HG02938 (cell line): ENCODE data around the gene NAA16.
A peak's percentile ranks its signal among the peaks of the same experiment; 100 is the strongest.
"Not testable (repeated sequence)": the region's sequence is repeated elsewhere in the genome, so short reads cannot be mapped to it uniquely, and the experiment has no call there.

Experiments used
- ATAC-seq: cut with Tn5 transposase; IDR thresholded peaks from one replicate; pipeline ENCODE4 v1.9.1; 2021; ENCODE audit warnings: mild to moderate bottlenecking, moderate library complexity; ENCODE audit not compliant: unreplicated experiment

NAA16 gene

GRCh38 chr13:41352935-41353840 lies 42.1 kb downstream of the NAA16 start:
- ATAC-seq, result peak; percentile 51

DNA sequence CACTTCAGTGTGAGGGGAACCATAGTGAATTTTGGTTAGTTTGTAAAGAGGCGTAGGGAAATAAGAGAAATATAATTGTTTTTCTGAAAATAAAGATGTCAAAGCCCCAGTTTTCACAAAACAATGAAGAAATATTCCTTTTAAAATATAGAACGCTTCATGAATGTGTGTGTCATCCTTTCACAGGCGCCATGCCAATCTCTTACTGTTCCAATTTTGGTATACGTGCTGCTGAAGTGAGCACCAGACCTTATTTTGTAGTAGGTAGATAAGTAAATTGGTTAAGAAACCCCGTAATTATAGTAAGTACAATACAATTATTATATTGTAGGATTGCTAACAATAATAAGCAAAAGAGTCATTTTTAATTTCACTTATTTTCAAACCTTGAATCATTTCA lies 43.3 kb downstream of the NAA16 start:
- no peak for ATAC-seq

DNA sequence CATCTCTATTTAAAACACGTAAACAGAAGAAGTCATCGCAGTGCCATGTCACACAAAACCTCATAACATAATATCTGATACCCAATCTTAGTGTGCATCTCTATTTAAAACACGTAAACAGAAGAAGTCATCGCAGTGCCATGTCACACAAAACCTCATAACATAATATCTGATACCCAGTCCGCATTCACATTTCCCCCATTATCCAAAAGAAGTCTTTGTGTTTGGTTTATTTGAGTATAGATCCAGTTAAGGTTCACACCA lies 45.2 kb downstream of the NAA16 start:
- not testable (repeated sequence) for ATAC-seq

DNA sequence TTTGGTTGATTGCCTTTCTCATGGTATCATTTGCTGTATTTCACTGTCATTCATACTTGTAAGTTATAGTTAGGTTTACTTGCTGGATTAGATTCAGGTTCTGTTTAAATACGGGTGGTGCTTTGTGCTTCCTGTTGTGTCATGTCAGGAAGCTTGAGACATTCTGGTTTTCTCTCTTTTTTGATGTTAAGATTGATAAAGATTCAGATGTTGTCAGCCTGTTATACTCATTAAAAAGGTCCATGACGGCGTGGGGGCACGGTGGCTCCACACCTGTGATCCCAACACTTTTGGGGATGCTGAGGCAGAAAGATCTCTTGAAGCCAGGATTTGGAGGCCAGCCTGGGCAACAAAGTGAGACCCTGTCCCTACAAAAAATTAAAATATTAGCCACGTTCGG lies 45.7 kb downstream of the NAA16 start:
- ATAC-seq, result no peak

DNA sequence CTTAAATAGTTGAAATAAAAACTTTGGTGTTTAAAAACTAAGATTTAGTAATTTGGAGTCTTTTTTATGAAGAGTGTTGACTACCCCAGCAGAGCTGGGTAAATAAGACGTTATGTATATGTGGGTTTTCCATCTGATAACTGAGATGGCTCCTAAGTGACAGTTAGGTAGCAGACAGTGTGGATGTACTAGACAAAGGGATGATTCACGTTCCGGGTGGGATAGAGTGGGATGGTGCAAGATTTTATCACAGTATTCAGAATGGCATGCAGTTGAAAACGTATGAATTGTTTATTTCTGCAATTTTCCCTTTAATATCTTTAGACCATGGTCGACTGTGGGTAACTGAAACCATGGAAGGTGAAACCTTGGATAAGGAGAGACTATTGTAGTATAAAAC lies 50.4 kb downstream of the NAA16 start:
- no peak for ATAC-seq

- ATAC-seq, result no peak
Observed at GRCh38 chr13:41364043-41364442, 53.0 kb downstream of the NAA16 start.

DNA sequence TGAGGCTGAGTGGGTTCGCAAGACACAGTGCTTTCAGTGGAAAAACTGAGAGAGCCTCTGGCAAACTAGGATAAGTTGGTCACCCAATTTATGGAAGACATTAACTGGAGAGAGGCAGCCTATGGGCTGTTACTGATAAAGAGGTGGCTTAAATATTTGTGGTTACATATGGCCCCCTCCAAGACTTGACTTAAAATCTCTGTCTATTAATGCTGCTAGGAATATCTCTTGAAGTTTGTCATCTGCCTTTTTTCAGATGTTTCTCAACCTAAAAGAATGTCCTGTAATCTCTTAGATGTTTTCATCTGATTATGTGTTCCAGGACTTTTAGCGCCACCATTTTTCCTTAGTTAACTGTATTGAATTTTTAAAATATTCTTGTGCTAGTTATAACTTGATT lies 54.6 kb downstream of the NAA16 start:
- ATAC-seq, result no peak

- ATAC-seq, result no peak
Observed at GRCh38 chr13:41370736-41371135, 59.7 kb downstream of the NAA16 start.

- no peak for ATAC-seq
Observed at GRCh38 chr13:41377446-41377845, 66.4 kb downstream of the NAA16 start.

DNA sequence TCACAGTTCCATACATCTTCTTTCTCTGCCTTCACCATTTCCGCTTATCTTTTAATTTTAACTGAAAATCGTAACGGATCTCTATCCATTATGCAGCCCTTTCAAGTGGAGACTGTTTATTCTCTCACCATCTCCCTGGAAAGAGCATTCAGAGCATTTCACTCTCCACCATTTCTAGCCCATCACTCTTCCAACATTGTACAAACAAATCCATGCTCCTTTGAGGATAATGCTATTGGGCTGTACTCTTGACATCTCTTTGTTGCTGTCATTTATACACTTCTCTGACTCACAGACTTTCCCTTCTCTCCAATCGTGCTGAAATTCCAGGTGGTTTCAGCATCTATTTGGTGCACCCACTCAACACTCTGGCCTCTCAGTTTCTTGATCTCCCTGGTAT lies 71.4 kb downstream of the NAA16 start:
- no peak for ATAC-seq

DNA sequence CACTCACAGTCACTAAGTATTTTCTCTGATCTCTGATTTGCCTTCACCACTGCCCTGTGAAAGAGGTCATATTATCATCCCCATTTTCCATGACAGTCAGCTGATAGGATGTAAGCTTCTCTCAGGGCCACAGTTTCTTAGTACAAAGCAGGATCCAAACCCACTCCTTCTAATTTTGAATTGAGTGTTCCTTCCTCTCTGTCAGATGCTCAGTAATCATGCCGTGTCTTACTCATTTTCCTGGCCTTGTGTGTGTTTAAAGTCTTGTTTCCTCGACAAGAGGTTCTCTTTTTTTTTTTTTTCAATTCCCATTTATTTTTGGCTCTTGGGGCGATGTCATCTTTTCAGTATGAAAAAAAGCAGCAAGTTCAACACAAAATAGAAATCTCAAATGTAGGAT lies 72.3 kb downstream of the NAA16 start:
- no peak for ATAC-seq

GRCh38 chr13:41384749-41385503 lies 73.9 kb downstream of the NAA16 start:
- no peak for ATAC-seq

GRCh38 chr13:41386211-41386610 lies 75.1 kb downstream of the NAA16 start:
- ATAC-seq, result no peak

- no peak for ATAC-seq
Observed at GRCh38 chr13:41387576-41387975, 76.5 kb downstream of the NAA16 start.

- ATAC-seq, result no peak
Observed at GRCh38 chr13:41388143-41388881, 77.2 kb downstream of the NAA16 start.

DNA sequence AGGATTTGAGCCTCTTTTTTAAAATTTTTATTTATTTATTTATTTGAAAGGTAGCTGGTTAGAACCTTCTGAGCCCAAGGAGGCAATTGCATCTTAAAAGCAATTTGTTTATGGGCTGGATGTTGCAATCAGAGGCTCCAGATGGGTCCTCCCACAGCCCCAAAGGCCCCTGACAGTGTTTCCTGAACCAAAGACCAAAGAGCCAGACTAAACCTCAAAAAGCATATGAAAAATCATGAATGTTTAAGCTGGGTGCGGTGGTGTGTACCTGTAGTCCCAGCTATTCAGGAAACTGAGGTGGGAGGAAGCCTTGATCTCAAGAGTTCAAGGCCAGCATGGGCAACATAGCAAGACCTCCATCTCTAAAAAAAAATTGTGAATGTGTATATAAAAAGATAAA lies 78.5 kb downstream of the NAA16 start:
- no peak for ATAC-seq

DNA sequence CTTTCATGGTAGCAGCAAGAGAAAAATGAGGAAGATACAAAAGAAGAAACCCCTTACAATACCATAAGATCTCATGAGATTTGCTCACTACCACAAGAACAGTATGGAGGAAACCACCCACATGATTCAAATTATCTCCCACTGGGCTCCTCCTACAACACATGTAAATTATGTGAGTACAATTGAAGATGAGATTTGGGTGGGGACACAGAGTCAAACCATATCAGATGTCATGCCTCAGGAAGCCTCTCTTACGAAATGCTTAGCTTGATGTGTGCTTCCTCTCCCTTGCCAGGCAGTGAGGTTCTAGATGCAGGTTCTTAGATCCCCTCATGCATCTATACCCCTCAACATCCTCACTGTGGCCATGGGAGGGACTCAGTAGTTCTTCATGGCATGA lies 83.1 kb downstream of the NAA16 start:
- ATAC-seq, result no peak

GRCh38 chr13:41398494-41399170 lies 87.6 kb downstream of the NAA16 start:
- no peak for ATAC-seq

GRCh38 chr13:41401366-41401765 lies 90.3 kb downstream of the NAA16 start:
- ATAC-seq, result no peak

DNA sequence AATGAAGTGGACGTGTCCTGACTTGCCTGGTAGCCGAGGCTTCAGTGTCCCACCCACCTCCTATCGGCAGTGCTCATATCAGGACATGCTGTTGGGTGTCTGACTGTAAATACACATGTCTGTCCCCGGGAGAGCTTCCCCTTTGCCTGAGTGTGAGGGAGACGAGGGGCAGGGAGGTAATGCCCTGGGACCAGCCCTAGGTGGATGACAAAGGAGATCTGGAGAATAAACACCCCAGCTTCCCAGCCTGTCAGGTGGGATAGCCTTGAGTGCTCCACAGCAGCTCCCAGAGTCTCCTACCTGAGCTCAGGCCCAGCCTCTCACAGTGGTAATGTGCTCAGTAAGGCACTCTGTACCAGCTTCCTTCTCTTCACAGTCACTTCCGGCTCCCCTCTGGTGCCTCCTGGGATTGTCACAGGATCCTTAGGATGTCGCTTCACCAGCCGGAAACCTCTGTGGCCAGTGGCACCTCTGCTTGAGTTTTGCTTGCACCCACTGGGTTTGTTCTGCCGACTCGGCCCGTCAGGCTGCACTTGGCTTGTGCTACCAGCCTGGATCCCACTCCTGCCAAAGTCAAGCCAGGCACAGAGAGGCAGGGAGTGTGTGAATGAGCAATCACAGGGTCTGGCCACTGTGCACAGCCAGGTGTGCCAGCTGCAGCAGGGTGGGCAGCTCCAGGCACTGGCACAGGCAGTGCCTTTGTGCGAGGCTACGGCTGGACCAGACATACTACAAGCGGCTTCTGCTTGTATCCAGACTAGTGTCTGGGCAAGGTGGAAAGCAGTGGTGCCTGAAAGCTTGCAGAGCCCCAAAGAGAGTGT lies 91.8 kb downstream of the NAA16 start:
- no peak for ATAC-seq
